ENCODE measurements around the gene NMNAT2.
A peak's percentile ranks its signal among the peaks of the same experiment; 100 is the strongest.

Gene NMNAT2

GRCh38 chr1:183203094-183203493, 215.1 kb downstream of the NMNAT2 start (continued):
- TF ChIP-seq TSHZ2 (CRISPR knock-in tag; IDR thresholded peaks at IDR 0.05) (no peak), ISL1 (CRISPR knock-in tag; IDR thresholded peaks at IDR 0.05) (no peak)

- no peak for ATAC-seq
- no peak for TF ChIP-seq SNAI2 (CRISPR knock-in tag; IDR thresholded peaks at IDR 0.05)
- TF ChIP-seq OSR1 (CRISPR knock-in tag; IDR thresholded peaks at IDR 0.05), result no peak
- no peak for TF ChIP-seq CREB5 (CRISPR knock-in tag; IDR thresholded peaks at IDR 0.05; ENCODE audit: low read depth)
- no peak for TF ChIP-seq TCF4 (CRISPR knock-in tag; IDR thresholded peaks at IDR 0.05; ENCODE audit: borderline replicate concordance)
- TF ChIP-seq ZNF70 (CRISPR knock-in tag; IDR thresholded peaks at IDR 0.05), result no peak
- TF ChIP-seq TOX (CRISPR knock-in tag; IDR thresholded peaks at IDR 0.05; ENCODE audit: borderline replicate concordance), result no peak
- no peak for TF ChIP-seq CSDC2 (CRISPR knock-in tag; IDR thresholded peaks at IDR 0.05)
- TF ChIP-seq ISL1 (CRISPR knock-in tag; IDR thresholded peaks at IDR 0.05), result no peak
- TF ChIP-seq ESRRG (CRISPR knock-in tag; IDR thresholded peaks at IDR 0.05), result no peak
- no peak for TF ChIP-seq ZNF8 (CRISPR knock-in tag; IDR thresholded peaks at IDR 0.05)
Observed at GRCh38 chr1:183200451-183200850, 217.7 kb downstream of the NMNAT2 start.

GRCh38 chr1:183199304-183199703, 218.9 kb downstream of the NMNAT2 start:
- TF ChIP-seq ARNTL (CRISPR knock-in tag; IDR thresholded peaks at IDR 0.05; ENCODE audit: borderline replicate concordance, low read depth), result no peak
- no peak for TF ChIP-seq RARB (CRISPR knock-in tag; IDR thresholded peaks at IDR 0.05)
- no peak for TF ChIP-seq TCF4 (CRISPR knock-in tag; IDR thresholded peaks at IDR 0.05; ENCODE audit: borderline replicate concordance)
- TF ChIP-seq CREB5 (CRISPR knock-in tag; IDR thresholded peaks at IDR 0.05; ENCODE audit: low read depth), result no peak
- TF ChIP-seq CSDC2 (CRISPR knock-in tag; IDR thresholded peaks at IDR 0.05), result no peak
- no peak for TF ChIP-seq TOX (CRISPR knock-in tag; IDR thresholded peaks at IDR 0.05; ENCODE audit: borderline replicate concordance)
- TF ChIP-seq PATZ1 (CRISPR knock-in tag; IDR thresholded peaks at IDR 0.05; ENCODE audit: borderline replicate concordance), result no peak
- no peak for TF ChIP-seq ZFP30 (CRISPR knock-in tag; IDR thresholded peaks at IDR 0.05)
- no peak for TF ChIP-seq PPARA (CRISPR knock-in tag; IDR thresholded peaks at IDR 0.05; ENCODE audit: borderline replicate concordance)
- no peak for ATAC-seq

- no peak for TF ChIP-seq ZNF8 (CRISPR knock-in tag; IDR thresholded peaks at IDR 0.05)
- TF ChIP-seq ZFP30 (CRISPR knock-in tag; IDR thresholded peaks at IDR 0.05), result no peak
- no peak for TF ChIP-seq CSRNP3 (CRISPR knock-in tag; IDR thresholded peaks at IDR 0.05)
- no peak for TF ChIP-seq SNAI2 (CRISPR knock-in tag; IDR thresholded peaks at IDR 0.05)
- TF ChIP-seq CREB5 (CRISPR knock-in tag; IDR thresholded peaks at IDR 0.05; ENCODE audit: low read depth), result no peak
- no peak for TF ChIP-seq CSDC2 (CRISPR knock-in tag; IDR thresholded peaks at IDR 0.05)
- no peak for TF ChIP-seq RARB (CRISPR knock-in tag; IDR thresholded peaks at IDR 0.05)
- peak; percentile 89 for ATAC-seq
Observed at GRCh38 chr1:183198463-183198862, 219.7 kb downstream of the NMNAT2 start.

All from SK-N-SH treated with all-trans-retinoic acid at 6 μM for 48 hours (cell line).